HepG2 (cell line): Measurements from ENCODE around the gene RPS27L. TPM values are rescaled to one million over a fixed set of nuclear protein-coding genes. Genes with fewer than 3 reads are reported as not detected.

Experiments used
- ATF1 ChIP-seq: IDR thresholded peaks from 2 replicates; pipeline ENCODE4 v1.6.1; 2016; ENCODE audit warnings: mild to moderate bottlenecking, control low read depth
- ATF6 ChIP-seq: sonication (generic); formaldehyde crosslinking; conservative IDR thresholded peaks from 2 replicates; pipeline ENCODE4 v1.4.0; 2020; ENCODE audit warnings: missing genetic modification reagents
- CREB1 ChIP-seq, 2 experiments: fragments of 450-650 bp in 1 of 2; IDR thresholded peaks; 2 replicates each; pipeline ENCODE4 v1.6.1; 2016 to 2017; ENCODE audit warnings: control low read depth in 1 of 2, mild to moderate bottlenecking in 1 of 2, missing compliant biosample characterization in 1 of 2, missing genetic modification characterization in 1 of 2
- FOXA1 ChIP-seq, 2 experiments: fragments of 450-650 bp in 1 of 2; sonication (generic) in 1 of 2; formaldehyde crosslinking in 1 of 2; IDR thresholded peaks; 2 replicates each; pipeline versions ENCODE4 v1.4.0 to v1.6.1; 2016 to 2020; ENCODE audit warnings: missing genetic modification reagents in 1 of 2
- FOXC1 ChIP-seq: sonication (generic); formaldehyde crosslinking; IDR thresholded peaks from 2 replicates; pipeline ENCODE4 v1.8.0; 2022; ENCODE audit warnings: mild to moderate bottlenecking, missing genetic modification reagents, borderline replicate concordance
- JARID2 ChIP-seq: sonication (generic); formaldehyde crosslinking; IDR thresholded peaks from 2 replicates; pipeline ENCODE4 v1.8.1; 2023; ENCODE audit warnings: missing genetic modification reagents, inconsistent platforms; ENCODE audit not compliant: insufficient replicate concordance
- KLF12 ChIP-seq: sonication (generic); formaldehyde crosslinking; IDR thresholded peaks from 2 replicates; pipeline ENCODE4 v1.4.0; 2020; ENCODE audit warnings: missing genetic modification reagents, borderline replicate concordance
- PCBP2 ChIP-seq: fragments of 200-400 bp; formaldehyde crosslinking; optimal IDR thresholded peaks from 2 replicates; pipeline ENCODE3; 2018; ENCODE audit warnings: low read length, low read depth; ENCODE audit not compliant: poor library complexity, severe bottlenecking
- RXRB ChIP-seq: IDR thresholded peaks from 2 replicates; pipeline ENCODE4 v1.6.1; 2016; ENCODE audit warnings: borderline replicate concordance, missing genetic modification reagents, missing compliant biosample characterization
- STAG1 ChIP-seq: sonication (generic); formaldehyde crosslinking; IDR thresholded peaks from 2 replicates; pipeline ENCODE4 v1.4.0; 2020; ENCODE audit warnings: missing genetic modification reagents
- ZNF124 ChIP-seq: sonication (generic); formaldehyde crosslinking; IDR thresholded peaks from 2 replicates; pipeline ENCODE4 v1.4.0; 2020; ENCODE audit warnings: missing genetic modification reagents
- ZNF253 ChIP-seq: sonication (generic); formaldehyde crosslinking; IDR thresholded peaks from 2 replicates; pipeline ENCODE4 v1.8.0; 2022; ENCODE audit warnings: mild to moderate bottlenecking, missing genetic modification reagents, borderline replicate concordance
- ZNF362 ChIP-seq: sonication (generic); formaldehyde crosslinking; IDR thresholded peaks from 2 replicates; pipeline ENCODE4 v1.4.0; 2020; ENCODE audit warnings: missing genetic modification reagents, mild to moderate bottlenecking, borderline replicate concordance
- ZNF546 ChIP-seq: sonication (generic); formaldehyde crosslinking; conservative IDR thresholded peaks from 2 replicates; pipeline ENCODE4 v1.8.1; 2023; ENCODE audit warnings: mild to moderate bottlenecking, missing genetic modification reagents
- ZSCAN22 ChIP-seq: sonication (generic); formaldehyde crosslinking; IDR thresholded peaks from 2 replicates; pipeline ENCODE4 v1.4.0; 2020; ENCODE audit warnings: mild to moderate bottlenecking, missing genetic modification reagents
- ZSCAN29 ChIP-seq: sonication (generic); formaldehyde crosslinking; conservative IDR thresholded peaks from 2 replicates; pipeline ENCODE4 v1.4.0; 2020; ENCODE audit warnings: mild to moderate bottlenecking, missing genetic modification reagents
- polyA plus RNA-seq, 8 experiments: library from polyadenylated mRNA; depleted of rRNA in 3 of 8; stranded (reverse) in 7 of 8; unstranded in 1 of 8; fragments of >200 nt; fragmentation: Illumina TruSeq in 4 of 8; extraction: Trizol in 4 of 8; gene quantifications; 2 replicates each; pipeline versions ENCODE4 v1.2.1 to v1.2.3, GENCODE V29; 2011 to 2016; ENCODE audit warnings: low read depth in 4 of 8, missing spikeins in 1 of 8, mixed read lengths in 1 of 8; ENCODE audit not compliant: insufficient read depth in 1 of 8
- total RNA-seq, 5 experiments: library from RNA; depleted of rRNA; stranded (reverse); fragments of >200 nt; fragmentation: Illumina TruSeq; extraction: Trizol; gene quantifications; 2 replicates each; pipeline ENCODE4 v1.2.3, GENCODE V29; 2016; ENCODE audit warnings: low read depth in 1 of 5
- TF ChIP-seq, protein P1 (sequence below): sonication (generic); formaldehyde crosslinking; IDR thresholded peaks from 2 replicates; pipeline ENCODE4 v1.9.0; 2021; ENCODE audit warnings: missing genetic modification reagents, borderline replicate concordance
- TF ChIP-seq, protein P2 (sequence below): sonication (generic); formaldehyde crosslinking; IDR thresholded peaks from 2 replicates; pipeline ENCODE4 v1.5.0; 2020; ENCODE audit warnings: missing genetic modification reagents
- TF ChIP-seq, protein P3 (sequence below): sonication (generic); formaldehyde crosslinking; IDR thresholded peaks from 2 replicates; pipeline ENCODE4 v1.4.0; 2020; ENCODE audit warnings: mild to moderate bottlenecking, missing genetic modification reagents
- TF ChIP-seq, protein P4 (sequence below): sonication (generic); formaldehyde crosslinking; IDR thresholded peaks from 2 replicates; pipeline ENCODE4 v1.4.0; 2020; ENCODE audit warnings: missing genetic modification reagents

Gene RPS27L
- total and polyA plus RNA-seq, 2 of the 13 experiments (the other 11 are each of a cell fraction or from before 2014, with no cell fraction given), result 231 to 433 TPM

DNA sequence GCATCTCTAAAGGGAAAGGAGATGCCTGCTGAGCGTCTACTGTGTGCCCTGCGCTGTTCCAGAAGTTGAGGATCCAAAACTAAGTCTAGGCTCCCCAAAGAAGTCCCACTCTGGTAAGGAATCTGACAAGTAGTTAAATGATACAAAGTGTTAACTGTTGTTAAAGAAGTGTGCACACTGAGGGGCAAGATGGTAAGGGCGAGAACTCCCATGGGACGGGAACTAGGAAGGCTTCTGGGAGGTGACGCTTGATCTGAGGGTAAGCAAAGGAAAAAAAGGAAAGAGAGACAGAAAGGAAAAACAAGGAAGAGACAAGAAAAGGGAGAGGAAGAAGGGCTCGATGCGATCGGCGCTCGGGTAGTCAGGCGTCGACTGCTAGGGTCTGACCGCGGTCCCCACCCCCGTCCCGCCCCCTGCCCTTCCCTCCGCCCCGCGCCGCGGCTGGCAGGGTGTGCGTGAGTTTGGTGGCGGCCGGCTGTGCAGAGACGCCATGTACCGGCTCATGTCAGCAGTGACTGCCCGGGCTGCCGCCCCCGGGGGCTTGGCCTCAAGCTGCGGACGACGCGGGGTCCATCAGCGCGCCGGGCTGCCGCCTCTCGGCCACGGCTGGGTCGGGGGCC lies 35.8 kb downstream of the RPS27L start, which contains the start of gene LACTB (continued):
- TF ChIP-seq ATF6 (CRISPR knock-in tag) (no peak), FOXA1 (IDR thresholded peaks at IDR 0.05) (no peak), FOXA1 (CRISPR knock-in tag; IDR thresholded peaks at IDR 0.05) (no peak), ZSCAN22 (CRISPR knock-in tag) (no peak), ZNF253 (CRISPR knock-in tag) (no peak), STAG1 (CRISPR knock-in tag) (no peak), CREB1 (IDR thresholded peaks at IDR 0.05) (no peak), CREB1 (CRISPR knock-in tag; IDR thresholded peaks at IDR 0.05) (no peak), ZSCAN29 (CRISPR knock-in tag) (0 out of 2 replicates have a peak, but pooled peaks have one; percentile 42), FOXC1 (CRISPR knock-in tag) (no peak), KLF12 (no peak; the same call in 1 of the 2 replicates), ATF1 (CRISPR knock-in tag) (no peak), ZNF124 (no peak), PCBP2 (no peak), ZNF546 (0 out of 2 replicates have a peak, but pooled peaks have one; percentile 57), ZNF362 (CRISPR knock-in tag) (no peak), JARID2 (CRISPR knock-in tag) (no peak), RXRB (CRISPR knock-in tag) (no peak; the same call in 1 of the 2 replicates)
- TF ChIP-seq, protein P1, sequence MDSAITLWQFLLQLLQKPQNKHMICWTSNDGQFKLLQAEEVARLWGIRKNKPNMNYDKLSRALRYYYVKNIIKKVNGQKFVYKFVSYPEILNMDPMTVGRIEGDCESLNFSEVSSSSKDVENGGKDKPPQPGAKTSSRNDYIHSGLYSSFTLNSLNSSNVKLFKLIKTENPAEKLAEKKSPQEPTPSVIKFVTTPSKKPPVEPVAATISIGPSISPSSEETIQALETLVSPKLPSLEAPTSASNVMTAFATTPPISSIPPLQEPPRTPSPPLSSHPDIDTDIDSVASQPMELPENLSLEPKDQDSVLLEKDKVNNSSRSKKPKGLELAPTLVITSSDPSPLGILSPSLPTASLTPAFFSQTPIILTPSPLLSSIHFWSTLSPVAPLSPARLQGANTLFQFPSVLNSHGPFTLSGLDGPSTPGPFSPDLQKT (CRISPR knock-in tag), result 0 out of 2 replicates have a peak, but pooled peaks have one; percentile 16
- TF ChIP-seq, protein P2, sequence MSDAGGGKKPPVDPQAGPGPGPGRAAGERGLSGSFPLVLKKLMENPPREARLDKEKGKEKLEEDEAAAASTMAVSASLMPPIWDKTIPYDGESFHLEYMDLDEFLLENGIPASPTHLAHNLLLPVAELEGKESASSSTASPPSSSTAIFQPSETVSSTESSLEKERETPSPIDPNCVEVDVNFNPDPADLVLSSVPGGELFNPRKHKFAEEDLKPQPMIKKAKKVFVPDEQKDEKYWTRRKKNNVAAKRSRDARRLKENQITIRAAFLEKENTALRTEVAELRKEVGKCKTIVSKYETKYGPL, result no peak
- TF ChIP-seq, protein P3, sequence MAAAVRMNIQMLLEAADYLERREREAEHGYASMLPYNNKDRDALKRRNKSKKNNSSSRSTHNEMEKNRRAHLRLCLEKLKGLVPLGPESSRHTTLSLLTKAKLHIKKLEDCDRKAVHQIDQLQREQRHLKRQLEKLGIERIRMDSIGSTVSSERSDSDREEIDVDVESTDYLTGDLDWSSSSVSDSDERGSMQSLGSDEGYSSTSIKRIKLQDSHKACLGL, result 0 out of 2 replicates have a peak, but pooled peaks have one; percentile 53
- TF ChIP-seq, protein P4, sequence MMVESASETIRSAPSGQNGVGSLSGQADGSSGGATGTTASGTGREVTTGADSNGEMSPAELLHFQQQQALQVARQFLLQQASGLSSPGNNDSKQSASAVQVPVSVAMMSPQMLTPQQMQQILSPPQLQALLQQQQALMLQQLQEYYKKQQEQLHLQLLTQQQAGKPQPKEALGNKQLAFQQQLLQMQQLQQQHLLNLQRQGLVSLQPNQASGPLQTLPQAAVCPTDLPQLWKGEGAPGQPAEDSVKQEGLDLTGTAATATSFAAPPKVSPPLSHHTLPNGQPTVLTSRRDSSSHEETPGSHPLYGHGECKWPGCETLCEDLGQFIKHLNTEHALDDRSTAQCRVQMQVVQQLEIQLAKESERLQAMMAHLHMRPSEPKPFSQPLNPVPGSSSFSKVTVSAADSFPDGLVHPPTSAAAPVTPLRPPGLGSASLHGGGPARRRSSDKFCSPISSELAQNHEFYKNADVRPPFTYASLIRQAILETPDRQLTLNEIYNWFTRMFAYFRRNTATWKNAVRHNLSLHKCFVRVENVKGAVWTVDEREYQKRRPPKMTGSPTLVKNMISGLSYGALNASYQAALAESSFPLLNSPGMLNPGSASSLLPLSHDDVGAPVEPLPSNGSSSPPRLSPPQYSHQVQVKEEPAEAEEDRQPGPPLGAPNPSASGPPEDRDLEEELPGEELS (CRISPR knock-in tag), result no peak
